Heart left ventricle (tissue), 16 donors: ENCODE data around the gene MCAM. TPM values are rescaled to one million over a fixed set of nuclear protein-coding genes. Genes with fewer than 3 reads are reported as not detected.

ENCODE experiments used
- ATAC-seq, 4 donors: fragments of 200-7000 bp; cut with Tn5 transposase; one replicate each; pipeline ENCODE4 v1.9.1; 2020 to 2022; ENCODE audit warnings: moderate library complexity in 4 of 4, mild to moderate bottlenecking in 3 of 4, moderate number of reproducible peaks in 1 of 4
- DNase-seq, 5 donors: peaks; one replicate each; pipeline ENCODE4 v3.0.0-alpha.2; 2020
- H3K27ac ChIP-seq, 12 donors: fragments of 200-600 bp; sonication (generic) in 4 of 12; one replicate each; pipeline versions ENCODE4 v1.5.0 to v1.8.0; 2016 to 2022; ENCODE audit warnings: mild to moderate bottlenecking in 2 of 12
- H3K27me3 ChIP-seq, 9 donors: fragments of 200-600 bp; sonication (generic) in 2 of 9; one replicate each; pipeline versions ENCODE4 v1.5.1 to v1.8.0; 2016 to 2022; ENCODE audit warnings: mild to moderate bottlenecking in 3 of 9
- H3K36me3 ChIP-seq, 9 donors: fragments of 200-600 bp; sonication (generic) in 2 of 9; one replicate each; pipeline versions ENCODE4 v1.5.0 to v1.8.0; 2018 to 2022; ENCODE audit warnings: mild to moderate bottlenecking in 2 of 9
- H3K4me1 ChIP-seq, 12 donors: fragments of 200-600 bp; sonication (generic) in 4 of 12; one replicate each; pipeline versions ENCODE4 v1.5.0 to v1.8.0; 2016 to 2022; ENCODE audit warnings: mild to moderate bottlenecking in 3 of 12
- H3K4me3 ChIP-seq, 12 donors: fragments of 200-600 bp; sonication (generic) in 4 of 12; one replicate each; pipeline versions ENCODE4 v1.5.0 to v1.8.0; 2017 to 2022; ENCODE audit warnings: mild to moderate bottlenecking in 9 of 12, moderate library complexity in 4 of 12
- H3K9me3 ChIP-seq, 12 donors: fragments of 200-600 bp; sonication (generic) in 4 of 12; one replicate each; pipeline versions ENCODE4 v1.5.0 to v1.8.0; 2016 to 2022; ENCODE audit warnings: mild to moderate bottlenecking in 1 of 12
- POLR2A ChIP-seq, 2 donors: fragments of 450-650 bp; IDR thresholded peaks; one replicate each; pipeline ENCODE4 v1.6.1; 2017; ENCODE audit warnings: antibody characterized with exemption in 2 of 2, mild to moderate bottlenecking in 2 of 2, moderate library complexity in 2 of 2
- WGBS, 4 donors: extraction: QIAGEN DNeasy Blood & Tissue Kit in 2 of 4; methylation state at CpG; one replicate each; pipeline versions ENCODE4 v1.1.5 to v1.1.7; 2013 to 2018; 5-methylcytosine and 5-hydroxymethylcytosine counted together
- intact Hi-C, 10 donors: fragments of 100-400 bp; cut with DNase I; formaldehyde crosslinking; loops; one replicate each; pipeline versions ENCODE4 v1.11.1 to v1.14.2; 2022
- polyA plus RNA-seq, 2 donors: library from polyadenylated mRNA; stranded (reverse); fragments of 200-250 nt; gene quantifications; one replicate each; pipeline ENCODE4 v1.2.3, GENCODE V29; 2013
- total RNA-seq, 9 donors: library from RNA; depleted of rRNA in 2 of 9; stranded (reverse); fragments of >200 nt in 2 of 9; fragmentation: NEBNext Ultra II Directional in 3 of 9; extraction: Animal tissue kit (Norgen Biotek cat#: 25700) in 3 of 9; gene quantifications; one replicate each; pipeline versions ENCODE4 v1.1.0 to v1.2.4, GENCODE V29; 2016 to 2023
- TF ChIP-seq, protein P1 (sequence below), 12 donors: fragments of 200-600 bp; sonication (generic) in 4 of 12; IDR thresholded peaks; one replicate each; pipeline versions ENCODE4 v1.5.0 to v1.8.0; 2018 to 2022; ENCODE audit warnings: antibody characterized with exemption in 12 of 12, mild to moderate bottlenecking in 5 of 12
- donor health status: ischemic (EF 13 %, LVEDD 7.1; RV severe dilation, severe dysfunction).
- donor health status: healthy with polysubstance abuse.
- donor health status: DM: no; HTN: yes; CAD: no.
- donor health status: DM: no; HTN: no; CAD: no.
- donor health status: ischemic (EF 25% LVEDD 6.9; RV normal size, moderate dysfunction).
- donor health status: ischemic (EF 25% LVEDD 5.7; RV mildly dilated, moderate dysfunction).
- donor health status: healthy.
- donor health status: DM: yes; HTN: yes; CAD: no.
- donor health status: ischemic (EF 35%, LVEDD 5.7; RV mildly dilated, moderate dysfunction).
- donor health status: nonischemic (EF 11% LVEDD 7.7; RV severe dilation, severe dysfunction).
- donor health status: DM: yes; HTN: yes; CAD: no.
- donor health status: PGD.
- donor health status: ischemic (EF 29% LVEDD 5.4; RV normal size, mild dysfunction).
- donor health status: nonischemic (EF 23%, LVEDD 6.1; RV moderate dilation, normal function).

MCAM gene
- total and polyA plus RNA-seq, 11 donors = 31.9 to 380 (median 108) TPM

DNA sequence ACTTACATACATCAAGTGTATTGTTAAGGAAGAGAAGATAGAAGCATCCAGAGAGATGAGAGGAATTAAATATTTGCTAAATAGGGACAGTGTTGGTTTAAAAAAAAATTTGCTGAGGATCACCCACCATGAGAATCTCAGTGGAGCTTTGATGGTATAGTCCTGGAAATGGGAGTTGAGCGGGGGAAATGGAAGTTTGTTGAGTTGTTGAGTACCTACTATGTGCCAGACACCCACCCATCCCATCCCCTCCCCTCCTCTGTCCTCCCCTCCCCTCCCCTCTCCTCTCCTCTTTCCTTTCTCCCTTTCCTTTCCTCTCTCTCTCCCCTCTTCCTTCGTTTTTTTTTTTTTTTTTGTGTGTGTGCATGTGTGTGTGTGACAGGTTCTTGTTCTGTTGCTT lies 34.3 kb upstream of the MCAM start:
- Histone ChIP-seq H3K36me3 (peaks cover 0 to 13% (median 0%) of the 10 kb centered on the region in 9 donors), H3K9me3 (no peaks in the 10 kb centered on the region), H3K4me1 (peaks cover 3 to 44% (median 20%) of the 10 kb centered on the region in 12 donors), H3K27me3 (peaks cover 0 to 11% (median 0%) of the 10 kb centered on the region in 9 donors), H3K4me3 (no peak overlapping the region), H3K27ac (no peak overlapping the region)
- no peak for TF ChIP-seq POLR2A (IDR thresholded peaks at IDR 0.05)
- TF ChIP-seq, protein P1, sequence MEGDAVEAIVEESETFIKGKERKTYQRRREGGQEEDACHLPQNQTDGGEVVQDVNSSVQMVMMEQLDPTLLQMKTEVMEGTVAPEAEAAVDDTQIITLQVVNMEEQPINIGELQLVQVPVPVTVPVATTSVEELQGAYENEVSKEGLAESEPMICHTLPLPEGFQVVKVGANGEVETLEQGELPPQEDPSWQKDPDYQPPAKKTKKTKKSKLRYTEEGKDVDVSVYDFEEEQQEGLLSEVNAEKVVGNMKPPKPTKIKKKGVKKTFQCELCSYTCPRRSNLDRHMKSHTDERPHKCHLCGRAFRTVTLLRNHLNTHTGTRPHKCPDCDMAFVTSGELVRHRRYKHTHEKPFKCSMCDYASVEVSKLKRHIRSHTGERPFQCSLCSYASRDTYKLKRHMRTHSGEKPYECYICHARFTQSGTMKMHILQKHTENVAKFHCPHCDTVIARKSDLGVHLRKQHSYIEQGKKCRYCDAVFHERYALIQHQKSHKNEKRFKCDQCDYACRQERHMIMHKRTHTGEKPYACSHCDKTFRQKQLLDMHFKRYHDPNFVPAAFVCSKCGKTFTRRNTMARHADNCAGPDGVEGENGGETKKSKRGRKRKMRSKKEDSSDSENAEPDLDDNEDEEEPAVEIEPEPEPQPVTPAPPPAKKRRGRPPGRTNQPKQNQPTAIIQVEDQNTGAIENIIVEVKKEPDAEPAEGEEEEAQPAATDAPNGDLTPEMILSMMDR (IDR thresholded peaks at IDR 0.05) = no peak
- intact Hi-C loops = loop anchor here in 3 of 10 donors (10.0 kb wide), 1 partner anchor 124 kb away; no protein-coding TSS in a partner anchor
- no peak for DNase-seq
- WGBS, 4 donors = 53 to 100% (median 77%) methylated on average over 1 to 2 of the region's 2 CpGs
- ATAC-seq = no peak

DNA sequence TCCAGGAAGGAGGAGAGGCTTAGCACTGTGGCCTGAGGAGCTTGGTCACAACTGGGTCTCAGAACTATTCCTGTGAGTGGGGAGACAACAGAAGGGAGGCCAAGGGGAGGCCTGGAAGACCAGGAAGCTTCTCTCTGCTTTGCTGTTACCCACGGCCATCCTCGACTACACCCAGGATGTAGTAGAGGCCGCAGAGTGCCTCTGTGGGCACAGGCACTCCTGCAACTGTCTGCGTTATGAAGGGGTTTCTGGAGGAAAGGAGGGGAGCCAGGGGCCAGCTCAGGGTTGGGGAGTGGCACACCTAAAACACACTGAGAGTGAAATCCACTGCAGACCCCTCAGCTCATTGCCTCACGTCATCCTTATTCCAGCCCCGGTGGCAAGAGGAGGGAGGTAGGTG lies 33.4 kb upstream of the MCAM start:
- H3K27ac ChIP-seq = no peak overlapping the region
- no peak for TF ChIP-seq POLR2A (IDR thresholded peaks at IDR 0.05)
- TF ChIP-seq, protein P1 (IDR thresholded peaks at IDR 0.05) = no peak
- ATAC-seq (no peak), DNase-seq (no peak)
- peaks cover 0 to 6% (median 0%) of the 10 kb centered on the region in 9 donors for H3K27me3 ChIP-seq
- no peaks in the 10 kb centered on the region for H3K9me3 ChIP-seq
- peaks cover 0 to 35% (median 12%) of the 10 kb centered on the region in 12 donors for H3K4me1 ChIP-seq
- H3K36me3 ChIP-seq = peaks cover 0 to 7% (median 0%) of the 10 kb centered on the region in 9 donors
- 83 to 88% (median 86%) methylated on average over 6 of the region's 6 CpGs for WGBS, 4 donors
- no peak overlapping the region for H3K4me3 ChIP-seq
- intact Hi-C loops = loop anchor here in 3 of 10 donors (10.0 kb wide), 1 partner anchor 124 kb away; no protein-coding TSS in a partner anchor

DNA sequence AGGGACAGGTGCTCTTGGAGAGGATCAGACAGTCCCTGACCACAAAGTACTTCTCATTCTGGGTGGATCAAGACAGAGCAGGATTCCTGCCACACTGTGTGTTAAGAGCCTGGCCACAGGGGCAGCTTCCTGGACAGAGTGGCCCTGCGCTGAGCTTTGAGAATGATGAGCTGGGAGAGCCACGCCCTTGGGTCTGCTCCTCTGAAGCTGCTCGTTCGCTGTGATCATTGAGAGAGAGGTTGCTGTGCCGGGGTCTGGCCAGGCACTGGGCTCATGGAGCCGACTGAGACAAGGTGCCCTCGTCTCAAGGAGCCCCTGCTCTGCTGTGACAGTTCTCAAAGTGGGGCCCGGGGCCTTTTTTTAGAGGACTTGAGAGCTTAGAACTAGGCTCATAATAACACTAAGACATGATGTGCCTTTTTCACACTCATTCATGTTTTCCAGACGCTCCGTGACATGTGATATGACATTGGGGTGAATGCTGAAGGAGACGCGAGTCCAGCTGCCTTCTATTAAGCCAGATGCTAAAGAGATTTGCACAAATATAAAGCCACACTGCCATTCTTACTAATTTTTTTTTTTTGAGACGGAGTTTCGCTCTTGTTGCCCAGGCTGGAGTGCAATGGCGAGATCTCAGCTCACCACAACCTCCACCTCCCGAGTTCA lies 31.1 kb upstream of the MCAM start:
- no peak for ATAC-seq
- 72 to 78% (median 75%) methylated on average over 12 to 16 of the region's 16 CpGs for WGBS, 4 donors
- peaks cover 0 to 24% (median 8%) of the 10 kb centered on the region in 12 donors for H3K4me1 ChIP-seq
- intact Hi-C loops = no loop called here
- H3K27me3 ChIP-seq = peaks cover 0 to 6% (median 0%) of the 10 kb centered on the region in 9 donors
- no peak for TF ChIP-seq POLR2A (IDR thresholded peaks at IDR 0.05)
- TF ChIP-seq, protein P1 (IDR thresholded peaks at IDR 0.05) = no peak
- H3K9me3 ChIP-seq = no peaks in the 10 kb centered on the region
- no peak overlapping the region for H3K4me3 ChIP-seq
- H3K36me3 ChIP-seq = no peaks in the 10 kb centered on the region
- DNase-seq = no peak
- H3K27ac ChIP-seq = peak overlapping the region in 1 of 12 donors; percentile 31

DNA sequence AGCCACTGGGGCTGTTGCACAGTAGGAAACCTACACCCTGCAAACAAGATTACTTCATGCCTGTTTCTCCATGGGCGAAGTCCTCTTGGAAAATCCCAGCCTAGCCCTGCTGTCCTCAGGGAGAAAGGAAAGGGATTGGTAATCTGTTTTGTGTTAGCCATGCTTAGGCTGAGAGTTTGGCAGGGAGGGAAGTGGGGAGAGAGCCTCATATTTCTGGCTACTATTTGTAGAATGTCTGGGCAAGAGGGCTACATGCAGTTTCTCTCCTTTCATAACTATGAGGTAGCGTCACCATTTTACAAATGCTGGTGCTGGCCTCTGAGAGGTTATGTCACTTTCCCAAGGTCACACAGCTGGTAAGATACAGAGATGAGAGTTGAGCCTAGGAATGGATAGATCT lies 30.3 kb upstream of the MCAM start:
- intact Hi-C loops = no loop called here

More for the DNA sequence above, 30.3 kb upstream of the MCAM start:
- no peak for TF ChIP-seq POLR2A (IDR thresholded peaks at IDR 0.05)
- TF ChIP-seq, protein P1 (IDR thresholded peaks at IDR 0.05) = no peak
- peaks cover 0 to 2% (median 0%) of the 10 kb centered on the region in 9 donors for H3K27me3 ChIP-seq
- no peaks in the 10 kb centered on the region for H3K9me3 ChIP-seq
- peak overlapping the region in 2 of 12 donors; percentile 13 to 31 for H3K27ac ChIP-seq
- peak in 1 of 4 donors; percentile 29 for ATAC-seq
- peaks cover 0 to 16% (median 1%) of the 10 kb centered on the region in 12 donors for H3K4me1 ChIP-seq
- no peak for DNase-seq
- no peak overlapping the region for H3K4me3 ChIP-seq
- 66 to 80% (median 71%) methylated on average over 2 of the region's 2 CpGs for WGBS, 4 donors
- no peaks in the 10 kb centered on the region for H3K36me3 ChIP-seq
